ENCODE results near the gene RPS17.
"Not testable (repeated sequence)": the region's sequence is repeated elsewhere in the genome, so short reads cannot be mapped to it uniquely, and the experiment has no call there.

RPS17 gene

DNA sequence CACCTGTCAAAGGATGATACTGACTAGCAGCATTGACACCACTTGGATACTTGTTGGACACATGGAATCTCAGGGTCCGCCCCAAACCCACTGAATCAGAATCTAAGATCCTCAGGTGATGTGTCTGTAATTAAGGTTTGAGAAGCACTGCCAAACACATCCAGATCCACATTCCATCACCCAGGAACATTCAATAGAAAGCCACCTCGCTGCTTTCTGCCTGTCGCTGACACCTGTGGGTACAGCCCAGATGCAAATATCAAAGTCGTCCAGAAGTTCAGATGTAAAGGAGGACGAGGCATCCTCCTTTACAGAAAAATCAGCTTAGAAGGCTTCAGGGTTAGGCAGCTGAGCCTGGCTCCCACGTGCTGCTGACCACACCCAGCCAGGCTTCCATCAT lies 5.2 kb upstream of the RPS17 start:
- DNase-seq (ENCODE audit: low read depth) = no peak

DNA sequence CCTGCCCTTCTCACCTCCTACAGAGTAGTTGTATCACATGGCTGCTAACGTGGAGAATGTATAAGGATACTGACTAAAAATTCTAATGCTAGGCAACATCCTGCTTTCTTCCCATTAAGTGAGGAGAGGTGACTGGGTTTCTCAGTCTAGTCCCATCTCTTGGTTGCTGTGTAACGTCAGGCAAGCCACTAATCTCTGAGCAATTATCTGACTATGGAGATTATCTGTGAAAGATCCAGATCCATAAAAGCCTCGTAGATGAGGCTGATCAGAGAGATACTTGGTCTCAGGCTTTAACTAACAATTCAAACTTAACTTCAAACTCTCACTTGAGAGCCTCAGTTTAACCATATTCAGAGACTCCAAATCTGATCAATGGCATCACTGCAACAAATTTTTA lies 4.7 kb upstream of the RPS17 start:
- no peak for DNase-seq (ENCODE audit: low read depth)

DNA sequence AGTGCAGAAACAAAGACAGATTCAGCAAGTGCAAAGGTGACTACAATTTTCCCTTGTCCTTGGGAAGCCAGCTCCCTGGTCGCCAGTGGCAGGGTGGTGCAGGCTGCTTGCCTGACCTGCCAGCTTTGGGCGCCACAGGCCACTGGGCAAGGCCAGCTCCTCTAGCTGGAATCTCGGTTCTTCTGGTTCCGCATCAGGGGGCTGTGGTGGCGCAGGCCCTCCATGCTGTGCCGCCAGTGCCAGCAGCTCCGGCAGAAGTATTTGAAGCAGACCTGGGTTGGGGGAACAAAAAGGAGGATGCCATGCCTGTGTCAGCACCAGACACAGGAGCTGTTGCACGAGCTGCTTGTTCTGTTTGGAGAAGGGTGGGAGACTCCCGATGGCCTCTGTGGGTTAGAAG lies 4.2 kb upstream of the RPS17 start:
- no peak for DNase-seq (ENCODE audit: low read depth)

- peak; percentile 81 for DNase-seq (ENCODE audit: low read depth)
Observed at GRCh38 chr15:82543160-82543559, 2.9 kb upstream of the RPS17 start.

DNA sequence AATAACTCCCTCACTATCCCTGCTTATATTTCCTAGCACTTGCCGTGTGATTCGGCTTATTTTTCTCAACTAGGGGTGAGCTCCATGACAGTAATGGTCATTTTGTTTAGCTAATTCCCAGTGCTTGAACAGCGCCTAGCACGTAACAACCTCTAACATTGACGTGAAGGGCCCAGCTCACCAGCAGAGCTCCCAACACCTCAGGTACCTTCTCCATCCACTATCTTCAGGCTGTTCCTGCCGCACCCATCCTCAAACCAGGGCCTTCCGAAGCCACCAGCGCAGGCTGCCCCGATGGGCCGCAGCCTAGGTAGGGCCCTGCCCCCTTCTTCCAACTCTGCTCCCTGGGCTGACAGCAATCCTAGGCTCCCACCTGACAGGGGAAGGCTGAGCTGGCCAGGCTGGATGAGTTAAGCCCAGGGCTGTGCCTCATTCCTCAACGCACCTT lies 751 bp upstream of the RPS17 start:
- no peak for DNase-seq (ENCODE audit: low read depth)

- DNase-seq (ENCODE audit: low read depth) = no peak
Observed at GRCh38 chr15:82539691-82540054, 584 bp downstream of the RPS17 start.

DNA sequence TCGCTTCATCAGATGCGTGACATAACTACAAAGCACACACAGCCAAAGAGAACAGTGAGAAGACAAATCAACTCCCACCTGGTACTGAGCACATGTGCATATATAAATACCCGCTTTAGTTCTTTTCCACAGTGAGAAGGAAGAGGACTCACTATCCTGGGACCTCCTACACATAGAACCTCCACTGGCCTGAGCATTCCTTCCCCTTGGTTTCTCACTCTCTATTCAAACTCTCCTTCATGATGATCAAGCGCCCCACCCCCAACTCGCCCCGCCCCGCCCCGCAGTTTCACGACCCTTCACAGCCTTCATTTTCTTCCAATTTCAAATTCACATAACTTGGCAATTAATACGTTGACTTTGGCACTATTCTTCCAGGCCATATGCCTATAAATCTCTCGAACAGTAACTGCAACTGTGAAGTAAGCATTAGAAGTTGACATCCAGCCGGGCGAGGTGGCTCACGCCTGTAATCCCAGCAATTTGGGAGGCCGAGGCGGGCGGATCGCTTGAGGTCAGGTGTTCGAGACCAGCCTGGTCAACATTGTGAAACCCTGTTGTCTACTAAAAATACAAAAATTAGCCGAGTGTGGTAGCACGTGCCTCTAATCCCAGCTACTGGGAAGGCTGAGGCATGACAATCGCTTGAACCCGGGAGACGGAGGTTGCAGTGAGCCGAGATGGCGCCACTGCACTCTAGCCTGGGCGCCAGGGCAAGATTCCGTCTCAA lies 1.1 kb downstream of the RPS17 start:
- no peak for DNase-seq (ENCODE audit: low read depth)

DNA sequence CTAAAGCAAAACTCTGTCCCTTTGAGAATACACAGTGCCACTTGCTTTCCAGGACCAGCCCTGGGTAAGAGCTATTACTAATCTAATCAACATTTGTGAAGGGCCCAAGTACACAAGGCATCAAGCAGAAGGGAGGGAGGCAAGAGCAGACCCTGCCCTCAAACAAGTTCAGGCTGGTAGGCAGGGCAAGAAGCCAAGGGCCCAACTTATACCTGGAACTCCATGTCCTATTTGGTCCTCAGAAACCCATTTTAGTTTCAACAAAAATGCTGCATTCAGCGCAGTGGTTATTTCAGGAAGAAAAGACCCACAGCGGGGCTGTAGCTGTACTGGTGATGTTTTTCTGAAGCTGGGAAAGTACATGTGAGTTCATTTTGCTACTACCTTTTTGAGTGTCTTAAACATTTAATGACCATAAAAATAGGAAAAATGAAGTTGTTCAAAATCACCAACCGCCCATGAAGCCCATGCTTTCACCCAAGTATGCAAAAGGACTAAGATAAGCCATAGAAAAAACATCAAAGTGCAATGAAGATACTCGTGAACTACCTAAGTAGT lies 2.8 kb downstream of the RPS17 start:
- DNase-seq (ENCODE audit: low read depth) = no peak

GRCh38 chr15:82536409-82537350 lies 3.6 kb downstream of the RPS17 start:
- no peak for DNase-seq (ENCODE audit: low read depth)

DNA sequence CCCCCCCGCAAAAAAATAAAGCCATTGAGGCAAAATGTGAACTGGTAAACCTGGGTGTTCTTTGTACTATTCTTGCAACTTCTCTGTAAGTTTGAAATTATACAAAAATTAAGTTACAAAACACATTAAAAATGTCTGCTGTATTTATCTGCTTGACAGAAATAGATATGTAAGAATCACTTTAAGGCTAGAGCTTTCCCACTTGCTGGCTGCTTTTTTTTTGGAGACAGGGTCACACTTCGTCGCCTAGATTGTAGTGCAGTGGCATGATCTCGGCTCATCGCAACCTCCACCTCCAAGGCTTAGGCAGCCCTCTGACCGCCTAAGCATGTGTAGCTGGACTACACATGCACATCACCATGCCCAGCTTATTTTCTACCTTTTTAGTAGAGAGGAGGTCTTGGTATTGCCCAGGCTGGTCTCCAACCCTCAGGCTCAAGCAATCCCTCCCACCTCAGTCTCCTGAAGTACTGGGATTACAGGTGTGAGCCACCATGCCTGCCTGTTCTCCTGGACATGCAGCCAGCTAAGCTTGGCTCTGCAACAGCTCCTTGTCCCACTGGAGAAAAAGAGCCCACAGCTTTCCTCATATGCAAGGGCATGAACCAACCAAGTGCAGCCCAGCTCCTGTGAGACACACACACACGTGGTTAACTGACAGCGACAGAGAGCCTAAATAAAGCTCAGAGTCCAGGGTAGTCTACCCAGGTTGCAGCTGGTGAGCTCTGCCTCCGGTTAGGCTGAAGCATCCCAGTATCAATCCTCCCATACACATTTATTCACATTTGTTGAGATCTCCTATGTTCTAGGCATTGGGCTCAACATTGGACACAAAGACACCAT lies 4.5 kb downstream of the RPS17 start:
- no peak for DNase-seq (ENCODE audit: low read depth)

DNA sequence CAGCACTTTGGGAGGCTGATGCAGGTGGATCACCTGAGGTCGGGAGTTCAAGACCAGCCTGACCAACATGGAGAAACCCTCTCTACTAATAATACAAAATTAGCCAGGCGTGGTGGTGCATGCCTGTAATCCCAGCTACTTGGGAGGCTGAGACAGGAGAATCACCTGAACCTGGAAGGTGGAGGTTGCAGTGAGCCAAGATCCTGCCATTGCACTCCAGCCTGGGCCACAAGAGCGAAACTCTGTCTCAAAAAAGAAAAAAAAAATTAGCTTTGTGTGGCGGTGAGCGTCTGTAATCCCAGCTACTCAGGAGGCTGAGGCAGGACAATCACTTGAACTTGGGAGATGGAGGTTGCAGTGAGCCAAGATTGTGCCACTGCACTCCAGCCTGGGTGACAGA lies 5.1 kb downstream of the RPS17 start:
- not testable (repeated sequence) for DNase-seq (ENCODE audit: low read depth)

GRCh38 chr15:82534457-82534861 lies 5.8 kb downstream of the RPS17 start:
- DNase-seq (ENCODE audit: low read depth) = not testable (repeated sequence)

GRCh38 chr15:82533801-82534200 lies 6.5 kb downstream of the RPS17 start:
- no peak for DNase-seq (ENCODE audit: low read depth)

GRCh38 chr15:82532991-82533481 lies 7.2 kb downstream of the RPS17 start:
- DNase-seq (ENCODE audit: low read depth) = no peak

DNA sequence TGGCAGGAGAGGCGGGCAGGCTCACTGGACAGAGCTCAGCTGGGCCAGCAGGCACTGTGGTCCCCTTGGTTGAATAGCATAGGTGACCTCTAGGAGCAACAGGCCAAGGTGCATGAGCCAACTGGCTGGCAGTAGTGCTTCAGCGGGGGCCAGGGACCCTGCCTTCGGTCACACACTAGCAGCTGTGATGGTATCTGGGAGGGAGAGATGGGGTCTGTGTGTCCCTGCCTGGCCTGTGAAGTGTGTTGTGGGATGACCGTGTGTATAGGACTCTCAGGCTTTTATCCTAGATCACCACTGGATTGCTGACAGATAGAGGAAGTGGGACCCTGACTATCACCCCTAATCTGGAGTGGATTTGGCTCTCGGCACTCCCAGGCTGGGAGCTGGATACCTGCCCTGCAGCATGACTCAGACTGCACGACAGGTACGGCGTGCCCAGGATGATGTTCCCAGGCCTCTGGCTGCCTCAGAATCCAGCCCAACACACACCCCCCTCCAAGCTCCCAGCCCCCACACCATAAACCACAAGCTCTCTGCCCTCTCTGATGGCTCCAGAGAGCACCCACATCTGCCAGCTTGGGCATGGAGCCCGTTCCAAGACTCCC lies 7.8 kb downstream of the RPS17 start:
- DNase-seq (ENCODE audit: low read depth) = no peak

DNA sequence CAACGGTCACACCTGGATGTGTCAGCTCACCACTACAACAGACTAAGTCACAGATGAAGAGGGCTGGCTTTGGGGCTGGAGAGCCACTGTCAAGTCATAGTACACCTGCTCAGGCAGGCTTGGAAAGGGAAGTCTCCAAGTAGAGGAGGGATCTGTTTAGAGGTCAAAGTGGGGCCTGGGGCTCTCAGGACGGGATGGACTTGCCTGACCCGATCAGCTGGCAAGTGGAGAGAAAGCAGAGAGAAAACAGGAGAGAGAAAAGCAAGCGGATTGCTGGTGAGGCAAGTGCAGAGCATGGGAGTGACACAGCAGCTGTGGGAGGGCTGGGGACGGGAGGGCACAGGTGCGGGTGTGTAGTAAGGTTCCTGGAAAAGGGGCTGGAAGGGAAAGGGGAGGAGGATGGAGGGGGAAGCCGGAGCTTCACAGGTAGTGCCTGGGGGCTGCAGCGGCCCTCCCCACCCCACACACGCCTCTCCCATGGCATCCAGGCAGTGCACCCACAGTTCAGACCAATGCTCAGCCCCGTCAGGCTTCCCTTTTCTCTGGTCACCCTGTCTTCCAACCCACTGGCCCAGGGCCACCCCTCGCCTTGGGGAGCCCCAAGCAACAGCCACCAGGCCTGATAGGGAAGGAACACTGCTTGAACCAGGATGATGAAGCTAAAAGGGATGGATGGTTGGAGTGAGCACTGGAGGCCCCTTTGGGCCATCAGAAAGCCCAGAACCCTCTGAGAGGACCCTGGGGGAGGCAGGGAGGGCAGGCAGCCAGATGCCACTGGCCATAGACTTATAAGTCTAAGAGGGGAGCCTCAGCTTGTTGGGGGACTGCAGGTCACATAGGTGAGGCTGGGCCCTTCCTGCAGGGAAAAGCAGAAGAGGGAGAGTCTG lies 8.5 kb downstream of the RPS17 start:
- no peak for DNase-seq (ENCODE audit: low read depth)

GRCh38 chr15:82530606-82531379 lies 9.5 kb downstream of the RPS17 start:
- DNase-seq (ENCODE audit: low read depth) = peak; percentile 27

GRCh38 chr15:82530006-82530405 lies 10.3 kb downstream of the RPS17 start:
- DNase-seq (ENCODE audit: low read depth) = no peak

DNA sequence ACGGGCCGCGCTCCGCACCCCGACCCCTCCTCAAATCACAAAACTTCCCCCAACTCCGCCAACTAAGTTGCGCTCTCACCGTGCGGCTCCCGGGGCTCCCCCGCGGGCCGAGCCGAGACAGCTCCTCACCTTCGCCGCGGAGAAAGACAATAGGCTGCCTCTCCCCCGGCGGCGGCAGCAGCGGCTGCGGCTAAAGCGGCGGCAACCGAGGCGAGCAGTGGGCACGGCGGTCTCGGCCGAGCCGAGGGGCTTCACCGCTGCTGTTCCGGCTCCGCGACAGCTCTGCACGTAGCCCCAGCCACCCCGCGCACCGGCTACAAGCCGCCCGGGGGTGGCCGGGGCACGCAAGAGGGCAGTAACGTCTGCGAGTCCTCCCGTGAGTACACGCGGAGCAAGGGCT lies 26.7 kb downstream of the RPS17 start:
- DNase-seq (ENCODE audit: low read depth) = not testable (repeated sequence)

DNA sequence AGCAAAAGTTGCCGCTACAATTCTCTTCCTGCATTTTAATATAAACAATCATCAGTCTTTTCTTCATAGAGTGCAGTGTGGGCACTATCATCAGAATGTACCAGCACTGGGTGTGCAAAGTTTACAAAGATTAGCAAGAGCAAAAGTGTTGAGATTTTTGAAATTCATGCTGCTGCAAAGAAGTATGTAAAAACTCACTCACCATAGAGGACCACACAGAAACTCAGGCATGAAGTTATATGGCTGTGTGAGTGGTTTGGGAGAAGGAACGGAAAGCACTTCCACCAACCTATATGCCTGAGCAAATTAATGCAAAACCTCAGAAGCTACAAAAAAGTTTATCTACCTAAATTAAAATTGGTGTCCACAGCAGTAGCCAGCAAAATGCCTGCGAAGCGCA lies 32.6 kb downstream of the RPS17 start:
- not testable (repeated sequence) for DNase-seq (ENCODE audit: low read depth)

All from stromal cell of bone marrow (primary cell).